Activated naive CD8-positive, alpha-beta T cell treated with anti-CD3 and anti-CD28 coated beads, Interleukin-2, amount 10 ng/mL, durations not matched to agents 7 days and 5 days (primary cell): ENCODE measurements around the gene RARB. TPM values are rescaled to one million over a fixed set of nuclear protein-coding genes. Genes with fewer than 3 reads are reported as not detected.

Experiments
- ATAC-seq: fragments of 150-1000 bp; cut with Tn5 transposase; one replicate; pipeline ENCODE4 v1.10.0; 2021; ENCODE audit warnings: low read depth, moderate library complexity
- POLR2A ChIA-PET: fragments of 350-600 bp; sonication (Branson Sonifier 250); formaldehyde crosslinking; loops from one replicate; lab custom pipeline; 2021; ENCODE audit warnings: antibody characterized with exemption; lab: Charles Lee
- DNase-seq: peaks from one replicate; pipeline ENCODE4 v3.0.0; 2021
- H3K27ac Mint-ChIP-seq: one replicate; pipeline ENCODE4 v1.8.0; 2022; ENCODE audit warnings: mild to moderate bottlenecking, mixed read lengths
- H3K27me3 Mint-ChIP-seq: one replicate; pipeline ENCODE4 v1.8.0; 2022; ENCODE audit warnings: mild to moderate bottlenecking, moderate library complexity, mixed read lengths
- H3K36me3 Mint-ChIP-seq: one replicate; pipeline ENCODE4 v1.8.0; 2021; ENCODE audit warnings: mild to moderate bottlenecking, mixed read lengths
- H3K4me1 Mint-ChIP-seq: one replicate; pipeline ENCODE4 v1.8.0; 2021; ENCODE audit warnings: mixed read lengths
- H3K4me3 Mint-ChIP-seq: one replicate; pipeline ENCODE4 v1.8.0; 2022; ENCODE audit warnings: mild to moderate bottlenecking, moderate library complexity, mixed read lengths
- H3K9me3 Mint-ChIP-seq: one replicate; pipeline ENCODE4 v1.8.0; 2021; ENCODE audit warnings: mixed read lengths
- total RNA-seq, 2 experiments: library from RNA; stranded (reverse); gene quantifications; one replicate each; pipeline ENCODE4 v1.2.3, GENCODE V29; 2021

Gene RARB
- total RNA-seq, 2 experiments from 2014 or later, result not detected

- POLR2A ChIA-PET, result no interaction called here
- ATAC-seq (no peak), DNase-seq (no peak)
- H3K36me3 Mint-ChIP-seq, result no peaks in the 10 kb centered on the region
- no peaks in the 10 kb centered on the region for H3K9me3 Mint-ChIP-seq
- H3K27me3 Mint-ChIP-seq, result peaks cover 8% of the 10 kb centered on the region
- no peaks in the 10 kb centered on the region for H3K4me1 Mint-ChIP-seq
- no peak overlapping the region for H3K4me3 Mint-ChIP-seq
- no peak overlapping the region for H3K27ac Mint-ChIP-seq
These were observed 50.2 kb downstream of the RARB start for GRCh38 chr3:25478211-25478757.

- H3K9me3 Mint-ChIP-seq, result no peaks in the 10 kb centered on the region
- no peak overlapping the region for H3K27ac Mint-ChIP-seq
- peaks cover 6% of the 10 kb centered on the region for H3K27me3 Mint-ChIP-seq
- no peak overlapping the region for H3K4me3 Mint-ChIP-seq
- ATAC-seq (no peak), DNase-seq (no peak)
- POLR2A ChIA-PET, result no interaction called here
- no peaks in the 10 kb centered on the region for H3K36me3 Mint-ChIP-seq
- H3K4me1 Mint-ChIP-seq, result no peaks in the 10 kb centered on the region
These were observed 51.1 kb downstream of the RARB start for GRCh38 chr3:25478964-25479726.

GRCh38 chr3:25479727-25480010 lies 51.6 kb downstream of the RARB start:
- Mint-ChIP-seq H3K4me3 (no peak overlapping the region), H3K4me1 (no peaks in the 10 kb centered on the region), H3K27ac (no peak overlapping the region), H3K9me3 (no peaks in the 10 kb centered on the region), H3K27me3 (peaks cover 6% of the 10 kb centered on the region), H3K36me3 (no peaks in the 10 kb centered on the region)
- ATAC-seq, result no peak
- POLR2A ChIA-PET, result no interaction called here
- DNase-seq, result no peak

GRCh38 chr3:25480811-25481210 lies 52.7 kb downstream of the RARB start:
- ATAC-seq, result no peak
- Mint-ChIP-seq H3K27ac (no peak overlapping the region), H3K4me3 (no peak overlapping the region), H3K36me3 (no peaks in the 10 kb centered on the region), H3K4me1 (no peaks in the 10 kb centered on the region), H3K27me3 (peaks cover 6% of the 10 kb centered on the region), H3K9me3 (no peaks in the 10 kb centered on the region)
- POLR2A ChIA-PET, result no interaction called here
- DNase-seq, result no peak

- no peak for DNase-seq
- POLR2A ChIA-PET, result no interaction called here
These were observed 53.3 kb downstream of the RARB start for GRCh38 chr3:25481386-25481785.

GRCh38 chr3:25483456-25483855 lies 55.4 kb downstream of the RARB start:
- Mint-ChIP-seq H3K27ac (no peak overlapping the region), H3K4me3 (no peak overlapping the region), H3K27me3 (peaks cover 6% of the 10 kb centered on the region), H3K4me1 (no peaks in the 10 kb centered on the region), H3K36me3 (no peaks in the 10 kb centered on the region), H3K9me3 (no peaks in the 10 kb centered on the region)
- DNase-seq (no peak), ATAC-seq (no peak)
- POLR2A ChIA-PET, result no interaction called here

More at GRCh38 chr3:25481386-25481785, 53.3 kb downstream of the RARB start:
- H3K27me3 Mint-ChIP-seq, result peaks cover 6% of the 10 kb centered on the region
- H3K4me3 Mint-ChIP-seq, result no peak overlapping the region
- H3K36me3 Mint-ChIP-seq, result no peaks in the 10 kb centered on the region
- H3K9me3 Mint-ChIP-seq, result no peaks in the 10 kb centered on the region
- H3K4me1 Mint-ChIP-seq, result no peaks in the 10 kb centered on the region
- H3K27ac Mint-ChIP-seq, result no peak overlapping the region
- no peak for ATAC-seq

- Mint-ChIP-seq H3K9me3 (no peaks in the 10 kb centered on the region), H3K27me3 (peaks cover 5% of the 10 kb centered on the region), H3K4me3 (no peak overlapping the region), H3K36me3 (no peaks in the 10 kb centered on the region), H3K4me1 (no peaks in the 10 kb centered on the region), H3K27ac (no peak overlapping the region)
- ATAC-seq (no peak), DNase-seq (no peak)
- POLR2A ChIA-PET, result no interaction called here
These were observed 57.6 kb downstream of the RARB start for GRCh38 chr3:25485673-25486072.

- no peaks in the 10 kb centered on the region for H3K9me3 Mint-ChIP-seq
- no peaks in the 10 kb centered on the region for H3K36me3 Mint-ChIP-seq
- no peaks in the 10 kb centered on the region for H3K4me1 Mint-ChIP-seq
- no peak overlapping the region for H3K4me3 Mint-ChIP-seq
- no peak for DNase-seq
- ATAC-seq, result no peak
- H3K27me3 Mint-ChIP-seq, result no peaks in the 10 kb centered on the region
- H3K27ac Mint-ChIP-seq, result no peak overlapping the region
- POLR2A ChIA-PET, result no interaction called here
These were observed 58.9 kb downstream of the RARB start for GRCh38 chr3:25486932-25487331.

- Mint-ChIP-seq H3K4me1 (no peaks in the 10 kb centered on the region), H3K27ac (no peak overlapping the region), H3K36me3 (no peaks in the 10 kb centered on the region), H3K27me3 (no peaks in the 10 kb centered on the region), H3K9me3 (peaks cover 13% of the 10 kb centered on the region), H3K4me3 (no peak overlapping the region)
- DNase-seq (no peak), ATAC-seq (no peak)
- POLR2A ChIA-PET, result no interaction called here
These were observed 62.0 kb downstream of the RARB start for GRCh38 chr3:25489858-25490593.

- POLR2A ChIA-PET, result no interaction called here
- DNase-seq, result no peak
- no peak overlapping the region for H3K4me3 Mint-ChIP-seq
- H3K9me3 Mint-ChIP-seq, result peaks cover 24% of the 10 kb centered on the region
- H3K27ac Mint-ChIP-seq, result no peak overlapping the region
- no peak for ATAC-seq
- H3K36me3 Mint-ChIP-seq, result no peaks in the 10 kb centered on the region
- no peaks in the 10 kb centered on the region for H3K27me3 Mint-ChIP-seq
- H3K4me1 Mint-ChIP-seq, result no peaks in the 10 kb centered on the region
These were observed 65.2 kb downstream of the RARB start for GRCh38 chr3:25493246-25493645.

GRCh38 chr3:25493786-25494185 lies 65.7 kb downstream of the RARB start:
- DNase-seq (no peak), ATAC-seq (no peak)
- POLR2A ChIA-PET, result no interaction called here
- no peaks in the 10 kb centered on the region for H3K27me3 Mint-ChIP-seq
- no peaks in the 10 kb centered on the region for H3K36me3 Mint-ChIP-seq
- no peak overlapping the region for H3K4me3 Mint-ChIP-seq
- H3K27ac Mint-ChIP-seq, result no peak overlapping the region
- H3K4me1 Mint-ChIP-seq, result no peaks in the 10 kb centered on the region
- peaks cover 24% of the 10 kb centered on the region for H3K9me3 Mint-ChIP-seq

- H3K4me1 Mint-ChIP-seq, result no peaks in the 10 kb centered on the region
- no peak overlapping the region for H3K27ac Mint-ChIP-seq
- H3K4me3 Mint-ChIP-seq, result no peak overlapping the region
- H3K36me3 Mint-ChIP-seq, result no peaks in the 10 kb centered on the region
- no peak for ATAC-seq
- POLR2A ChIA-PET, result no interaction called here
- no peak for DNase-seq
- H3K9me3 Mint-ChIP-seq, result peaks cover 24% of the 10 kb centered on the region
- H3K27me3 Mint-ChIP-seq, result no peaks in the 10 kb centered on the region
These were observed 67.2 kb downstream of the RARB start for GRCh38 chr3:25495304-25495703.

- Mint-ChIP-seq H3K4me3 (no peak overlapping the region), H3K4me1 (no peaks in the 10 kb centered on the region), H3K9me3 (peaks cover 24% of the 10 kb centered on the region), H3K36me3 (no peaks in the 10 kb centered on the region), H3K27ac (no peak overlapping the region), H3K27me3 (no peaks in the 10 kb centered on the region)
- POLR2A ChIA-PET, result no interaction called here
- no peak for ATAC-seq
- DNase-seq, result no peak
These were observed 67.7 kb downstream of the RARB start for GRCh38 chr3:25495726-25496253.

GRCh38 chr3:25497096-25497495 lies 69.0 kb downstream of the RARB start:
- Mint-ChIP-seq H3K4me3 (no peak overlapping the region), H3K27ac (no peak overlapping the region), H3K9me3 (peaks cover 24% of the 10 kb centered on the region), H3K27me3 (no peaks in the 10 kb centered on the region), H3K36me3 (no peaks in the 10 kb centered on the region), H3K4me1 (no peaks in the 10 kb centered on the region)
- POLR2A ChIA-PET, result no interaction called here
- DNase-seq, result no peak
- no peak for ATAC-seq
